H7 (cell line): ENCODE measurements around the gene NBEAL2. TPM values are rescaled to one million over a fixed set of nuclear protein-coding genes. Genes with fewer than 3 reads are reported as not detected.

Experiments
- DNase-seq: peaks from one replicate; pipeline ENCODE4 v3.0.0; 2012
- H3K27me3 ChIP-seq: 2 replicates; pipeline ENCODE4 v1.6.0; 2011; ENCODE audit warnings: mild to moderate bottlenecking, low read length; ENCODE audit not compliant: control insufficient read depth, insufficient read depth
- H3K36me3 ChIP-seq: replicated peaks from 2 replicates; pipeline ENCODE4 v1.5.1; 2011; ENCODE audit warnings: low read length; ENCODE audit not compliant: control insufficient read depth, insufficient read depth
- H3K4me3 ChIP-seq: 2 replicates; pipeline ENCODE4 v1.5.1; 2011; ENCODE audit warnings: low read depth, mild to moderate bottlenecking, control low read depth, low read length, moderate library complexity; ENCODE audit not compliant: insufficient read depth
- total RNA-seq: library from RNA; depleted of rRNA; stranded (reverse); fragments of >200 nt; shearing (Covaris generic); gene quantifications from 2 replicates; pipeline ENCODE4 v1.2.3, GENCODE V29; 2014

NBEAL2 gene
- total RNA-seq, 1 experiment from 2014 or later: 51.6 TPM

DNA sequence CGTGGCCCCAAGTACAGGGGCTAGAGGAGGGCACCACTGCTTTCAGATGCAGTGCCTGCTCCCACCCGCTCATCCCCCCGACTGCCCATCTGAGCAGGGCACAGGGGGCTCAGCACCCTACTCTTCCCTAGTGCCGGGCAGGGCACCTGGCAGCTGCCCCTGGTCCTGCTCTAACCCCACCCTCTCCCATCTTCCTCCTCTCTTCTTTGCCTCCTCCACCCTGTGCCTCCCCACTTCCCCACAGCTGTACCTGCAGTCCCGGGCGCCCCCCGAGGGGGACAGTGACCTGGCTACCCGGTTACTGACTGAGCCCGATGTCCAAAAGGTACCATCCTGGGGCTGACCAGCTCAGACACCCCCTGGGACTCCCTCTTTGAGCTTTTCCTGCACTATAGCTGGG lies 12.8 kb downstream of the NBEAL2 start:
- Histone ChIP-seq H3K27me3 (no peaks in the 10 kb centered on the region), H3K36me3 (peaks cover 2% of the 10 kb centered on the region; the same call in 1 of the 2 replicates), H3K4me3 (no peak overlapping the region)
- no peak for DNase-seq

DNA sequence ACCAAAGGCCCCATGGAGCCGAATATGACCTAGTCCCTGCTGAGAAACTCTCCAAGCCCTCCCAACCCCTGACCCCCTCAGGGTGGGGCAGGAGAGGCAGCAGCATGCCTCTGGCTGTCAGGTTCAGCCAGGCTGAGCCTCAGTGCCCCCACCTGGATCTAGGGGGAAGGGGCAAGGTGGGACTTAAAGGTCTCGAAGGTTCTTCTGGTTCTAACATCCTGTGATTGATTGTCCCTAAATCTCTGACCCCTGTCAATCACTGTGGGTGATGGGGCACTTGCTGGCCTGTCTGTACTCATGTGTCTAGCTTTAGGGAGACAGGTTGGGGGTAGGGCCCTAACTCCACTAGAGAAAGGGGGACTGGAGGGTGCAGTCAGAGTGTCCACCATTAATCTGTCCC lies 13.8 kb downstream of the NBEAL2 start:
- Histone ChIP-seq H3K36me3 (peaks cover 2% of the 10 kb centered on the region; the same call in 1 of the 2 replicates), H3K4me3 (no peak overlapping the region), H3K27me3 (no peaks in the 10 kb centered on the region)
- DNase-seq: no peak

DNA sequence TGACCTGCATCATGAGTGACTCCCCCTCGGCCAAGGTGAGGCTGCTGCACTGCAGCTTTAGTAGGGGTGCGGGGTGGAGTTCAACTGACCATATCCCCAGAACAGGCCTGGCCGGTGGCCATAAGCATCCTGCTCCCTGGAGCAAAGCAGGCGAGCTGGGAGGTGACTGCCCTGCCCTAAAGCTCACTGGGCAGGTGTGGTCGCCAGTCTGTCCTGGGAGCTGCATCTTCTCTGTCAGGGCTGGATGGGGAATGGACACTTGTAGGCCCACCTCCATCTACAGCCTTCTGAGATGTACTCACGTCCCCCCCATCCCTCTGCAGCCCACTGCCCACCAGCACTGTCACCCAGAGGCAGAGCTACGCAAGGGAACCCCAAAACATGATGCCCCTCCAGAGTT lies 14.5 kb downstream of the NBEAL2 start:
- H3K4me3 ChIP-seq: no peak overlapping the region
- no peak for DNase-seq
- H3K27me3 ChIP-seq: no peaks in the 10 kb centered on the region
- peaks cover 2% of the 10 kb centered on the region; the same call in 1 of the 2 replicates for H3K36me3 ChIP-seq

DNA sequence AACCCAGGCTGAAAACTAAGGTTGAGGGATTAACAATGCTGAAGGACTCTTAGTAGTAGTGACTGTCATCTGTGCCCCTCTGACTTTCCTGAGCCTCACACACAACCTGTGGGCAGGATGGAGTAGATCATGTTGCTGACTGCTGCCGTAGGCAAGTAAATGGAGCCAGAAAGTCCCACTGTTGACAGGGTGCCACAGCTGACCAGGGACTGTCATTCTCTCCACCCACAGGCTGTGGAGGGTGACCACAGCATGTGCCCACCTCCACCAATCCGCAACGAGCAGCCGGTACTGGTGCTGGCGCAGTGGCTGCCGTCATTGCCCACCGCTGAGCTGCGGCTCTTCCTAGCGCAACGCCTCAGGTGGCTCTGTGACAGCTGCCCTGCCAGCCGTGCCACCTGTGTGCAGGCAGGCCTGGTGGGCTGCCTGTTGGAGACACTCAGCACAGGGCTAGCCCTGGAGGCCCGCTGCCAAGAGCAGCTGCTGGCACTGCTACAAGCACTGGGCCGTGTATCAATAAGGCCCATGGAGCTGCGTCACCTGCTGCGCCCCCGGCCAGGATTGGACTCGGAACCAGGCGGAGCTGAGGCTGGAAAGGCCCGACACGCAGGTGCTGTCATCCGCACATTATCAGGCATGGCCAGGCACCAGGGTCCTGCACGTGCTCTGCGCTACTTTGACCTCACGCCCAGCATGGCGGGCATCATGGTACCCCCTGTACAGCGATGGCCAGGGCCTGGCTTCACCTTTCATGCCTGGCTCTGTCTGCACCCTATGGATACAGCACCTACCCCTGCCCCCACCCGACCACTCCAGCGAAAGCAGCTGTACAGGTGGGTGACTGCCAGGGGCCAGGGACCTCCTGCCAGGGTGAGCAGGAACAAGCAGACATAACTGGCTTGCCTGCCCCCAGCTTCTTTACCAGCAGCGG lies 15.6 kb downstream of the NBEAL2 start:
- no peaks in the 10 kb centered on the region for H3K27me3 ChIP-seq
- H3K36me3 ChIP-seq: peaks cover 6% of the 10 kb centered on the region
- DNase-seq: peak; percentile 38
- H3K4me3 ChIP-seq: no peak overlapping the region

DNA sequence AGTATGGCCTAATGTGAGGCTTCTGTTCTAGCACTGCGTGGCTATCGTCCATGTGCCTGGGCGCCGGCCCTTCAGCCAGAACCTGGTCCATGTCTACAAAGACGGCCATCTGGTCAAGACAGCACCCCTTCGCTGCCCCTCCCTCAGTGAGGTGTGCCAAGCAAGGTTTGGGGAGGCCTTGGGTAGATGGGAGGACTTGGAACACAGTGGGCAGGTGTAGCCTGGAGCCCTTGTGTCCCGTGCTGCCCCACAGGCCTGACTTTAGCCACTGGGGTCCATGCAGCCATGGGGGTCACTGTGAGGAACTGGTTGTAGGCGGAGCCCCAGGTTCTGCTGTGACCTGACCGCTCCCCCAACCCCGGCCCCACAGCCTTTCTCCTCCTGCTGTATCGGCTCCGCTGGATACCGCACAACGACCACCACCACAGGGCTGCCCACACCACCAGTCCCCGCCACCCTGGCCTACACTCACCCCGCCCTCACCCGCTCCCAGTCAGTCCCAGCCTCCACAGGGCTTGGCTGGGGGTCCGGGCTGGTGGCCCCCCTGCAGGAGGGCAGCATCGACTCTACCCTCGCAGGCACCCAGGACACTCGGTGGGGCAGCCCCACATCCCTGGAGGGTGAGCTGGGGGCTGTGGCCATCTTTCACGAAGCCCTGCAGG lies 16.6 kb downstream of the NBEAL2 start:
- H3K4me3 ChIP-seq: no peak overlapping the region
- peaks cover 13% of the 10 kb centered on the region for H3K36me3 ChIP-seq
- DNase-seq: peak; percentile 47
- H3K27me3 ChIP-seq: no peaks in the 10 kb centered on the region

DNA sequence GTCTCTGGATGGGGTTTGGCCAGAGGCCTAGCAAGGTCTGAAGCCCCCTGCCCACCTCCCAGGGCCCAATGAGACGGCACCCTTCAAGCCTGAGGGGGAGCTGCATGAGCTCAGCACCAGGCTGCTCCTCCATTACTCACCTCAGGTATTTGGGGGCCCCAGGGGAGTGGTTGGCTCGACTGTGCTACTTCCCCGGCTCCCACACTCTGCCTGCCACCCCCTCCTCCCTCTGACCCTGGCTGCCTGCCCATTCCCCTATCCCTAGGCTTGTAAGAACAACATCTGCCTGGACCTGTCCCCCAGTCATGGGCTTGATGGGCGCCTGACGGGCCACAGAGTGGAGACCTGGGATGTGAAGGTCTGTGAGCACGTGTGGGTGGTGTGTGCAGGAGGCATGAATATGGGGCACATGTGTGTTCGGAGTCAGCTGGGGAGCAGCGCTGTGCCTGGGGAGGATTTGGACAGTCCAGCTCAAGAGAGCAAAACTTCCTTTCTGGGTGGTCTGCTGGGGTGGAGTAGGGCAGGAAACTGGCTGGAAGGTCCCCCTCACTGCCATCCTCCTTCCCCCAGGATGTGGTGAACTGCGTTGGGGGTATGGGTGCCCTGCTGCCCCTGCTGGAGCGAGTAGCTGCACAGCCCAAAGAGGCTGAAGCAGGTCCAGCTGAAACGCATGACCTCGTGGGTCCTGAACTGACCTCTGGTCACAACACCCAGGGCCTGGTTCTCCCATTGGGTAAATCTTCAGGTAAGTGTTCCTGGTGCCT lies 17.4 kb downstream of the NBEAL2 start:
- peaks cover 20% of the 10 kb centered on the region for H3K36me3 ChIP-seq
- no peak for DNase-seq
- no peaks in the 10 kb centered on the region for H3K27me3 ChIP-seq
- H3K4me3 ChIP-seq: no peak overlapping the region

DNA sequence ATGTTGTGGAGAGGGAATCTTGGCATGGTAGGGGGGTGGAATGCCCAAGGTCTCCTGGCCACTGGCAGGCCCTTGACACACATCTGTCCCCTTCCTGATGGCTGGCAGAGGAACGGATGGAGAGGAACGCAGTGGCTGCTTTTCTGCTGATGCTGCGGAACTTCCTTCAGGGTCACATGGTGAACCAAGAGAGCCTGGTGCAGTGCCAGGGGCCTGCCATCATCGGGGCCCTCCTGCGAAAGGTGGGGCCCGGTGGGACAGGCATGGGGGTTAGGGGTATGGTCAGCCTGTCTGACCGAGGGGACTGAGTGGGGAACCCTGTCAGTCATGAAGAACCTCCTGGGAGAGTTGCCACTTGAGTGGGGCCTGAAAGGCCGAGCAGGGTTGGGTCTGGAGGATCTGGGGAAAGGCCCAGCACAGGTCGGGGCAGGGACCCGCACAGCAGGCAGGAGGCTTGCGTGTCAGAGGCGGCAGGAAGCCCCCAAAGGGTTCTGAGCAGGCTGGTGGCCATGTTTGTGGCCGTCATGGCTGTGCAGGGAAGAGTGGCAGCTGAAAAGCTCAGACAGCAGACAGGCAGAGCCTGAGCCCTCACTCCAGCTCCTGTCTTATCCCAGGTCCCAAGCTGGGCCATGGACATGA lies 18.1 kb downstream of the NBEAL2 start:
- peak; percentile 49 for DNase-seq
- no peak overlapping the region for H3K4me3 ChIP-seq
- no peaks in the 10 kb centered on the region for H3K27me3 ChIP-seq
- peaks cover 20% of the 10 kb centered on the region for H3K36me3 ChIP-seq

DNA sequence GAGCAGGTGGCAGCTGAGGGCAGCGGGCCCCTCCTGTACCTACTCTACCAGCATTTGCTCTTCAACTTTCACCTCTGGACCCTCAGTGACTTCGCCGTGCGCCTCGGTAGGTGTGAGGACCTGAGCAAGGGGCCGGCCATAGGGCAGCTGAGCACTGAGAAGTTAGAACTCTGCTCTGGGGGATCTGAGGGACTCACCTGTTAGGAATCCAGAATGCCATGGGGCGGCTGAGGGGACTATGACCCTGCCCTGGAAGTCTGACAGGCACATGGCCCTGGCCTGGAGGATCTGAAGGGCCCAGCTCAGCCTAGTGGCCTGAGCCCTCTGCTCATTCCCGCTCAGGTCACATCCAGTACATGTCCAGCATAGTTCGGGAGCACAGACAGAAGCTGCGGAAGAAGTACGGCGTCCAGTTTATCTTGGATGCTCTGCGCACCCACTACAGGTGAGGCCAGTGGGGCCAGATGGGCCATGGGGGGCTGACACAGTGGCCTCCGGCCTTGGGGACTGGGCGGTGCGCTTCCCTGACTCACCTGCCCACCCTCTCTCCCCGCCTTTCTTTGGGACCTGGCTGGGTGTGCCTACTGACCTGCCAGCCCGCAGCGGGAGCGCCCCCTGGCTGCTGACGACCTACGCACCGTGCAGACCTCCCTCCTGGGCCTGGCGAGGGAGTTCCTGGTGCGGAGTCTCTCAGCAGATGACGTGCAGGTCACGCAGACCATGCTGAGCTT lies 18.8 kb downstream of the NBEAL2 start:
- peak; percentile 98 for DNase-seq
- H3K36me3 ChIP-seq: peaks cover 26% of the 10 kb centered on the region
- H3K4me3 ChIP-seq: no peak overlapping the region
- H3K27me3 ChIP-seq: no peaks in the 10 kb centered on the region

DNA sequence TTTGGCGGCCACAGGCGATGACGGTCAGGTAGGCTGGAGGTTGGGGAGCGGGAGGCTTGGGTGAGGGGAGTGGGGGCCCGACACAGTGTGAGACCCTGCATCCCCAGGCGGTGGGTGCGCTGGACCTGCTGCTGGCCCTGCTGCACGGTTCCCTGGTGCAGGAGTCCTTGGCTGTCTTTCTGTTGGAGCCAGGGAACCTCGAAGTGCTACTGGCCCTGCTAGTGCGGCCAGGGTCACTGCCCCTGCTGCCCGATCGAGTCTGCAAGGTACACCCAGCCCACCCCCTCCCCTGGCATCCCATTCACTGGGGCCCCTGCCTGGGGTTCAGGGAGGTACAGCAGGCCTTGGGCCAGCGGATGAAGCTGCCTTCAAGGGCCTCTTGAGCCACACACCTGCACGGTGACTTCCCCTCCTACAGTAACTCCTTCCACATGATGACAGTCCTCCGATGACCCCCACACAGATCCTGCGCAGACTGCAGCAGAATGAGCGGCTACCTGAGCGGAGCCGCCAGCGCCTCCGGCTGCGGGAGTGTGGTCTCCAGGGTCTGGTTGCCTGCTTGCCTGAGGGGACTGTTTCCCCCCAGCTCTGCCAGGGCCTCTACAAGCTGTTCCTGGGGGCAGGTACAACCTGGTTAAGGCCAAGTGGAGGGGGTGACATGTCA lies 19.5 kb downstream of the NBEAL2 start:
- H3K36me3 ChIP-seq: peaks cover 28% of the 10 kb centered on the region
- DNase-seq: no peak
- H3K27me3 ChIP-seq: no peaks in the 10 kb centered on the region
- no peak overlapping the region for H3K4me3 ChIP-seq

DNA sequence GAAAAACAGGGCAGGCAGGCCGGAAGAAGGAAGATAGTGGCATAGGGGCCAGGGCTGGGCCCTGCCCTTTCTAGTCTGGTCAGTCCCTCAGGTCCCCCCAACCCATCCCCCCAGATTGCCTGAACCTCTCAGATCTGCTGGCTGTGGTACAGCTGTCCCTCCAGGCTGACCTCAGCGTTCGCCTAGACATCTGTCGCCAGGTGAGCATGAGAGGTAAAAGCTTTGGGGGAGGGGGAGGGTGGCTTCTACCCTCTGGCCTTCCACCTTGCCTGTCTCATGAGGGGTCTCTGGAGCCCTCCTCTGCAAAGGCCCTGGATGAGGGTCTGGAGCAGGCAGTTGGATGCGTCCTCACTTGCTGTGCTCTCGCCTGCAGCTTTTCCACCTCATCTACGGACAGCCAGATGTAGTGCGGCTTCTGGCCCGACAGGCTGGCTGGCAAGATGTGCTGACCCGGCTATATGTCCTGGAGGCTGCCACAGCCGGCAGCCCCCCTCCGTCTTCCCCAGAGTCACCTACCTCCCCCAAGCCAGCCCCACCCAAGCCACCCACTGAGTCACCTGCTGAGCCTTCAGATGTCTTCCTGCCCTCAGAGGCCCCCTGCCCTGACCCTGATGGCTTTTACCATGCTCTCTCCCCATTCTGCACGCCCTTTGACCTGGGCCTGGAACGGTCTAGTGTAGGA lies 20.2 kb downstream of the NBEAL2 start:
- DNase-seq: peak; percentile 42
- H3K27me3 ChIP-seq: no peaks in the 10 kb centered on the region
- H3K4me3 ChIP-seq: no peak overlapping the region
- peaks cover 28% of the 10 kb centered on the region for H3K36me3 ChIP-seq

DNA sequence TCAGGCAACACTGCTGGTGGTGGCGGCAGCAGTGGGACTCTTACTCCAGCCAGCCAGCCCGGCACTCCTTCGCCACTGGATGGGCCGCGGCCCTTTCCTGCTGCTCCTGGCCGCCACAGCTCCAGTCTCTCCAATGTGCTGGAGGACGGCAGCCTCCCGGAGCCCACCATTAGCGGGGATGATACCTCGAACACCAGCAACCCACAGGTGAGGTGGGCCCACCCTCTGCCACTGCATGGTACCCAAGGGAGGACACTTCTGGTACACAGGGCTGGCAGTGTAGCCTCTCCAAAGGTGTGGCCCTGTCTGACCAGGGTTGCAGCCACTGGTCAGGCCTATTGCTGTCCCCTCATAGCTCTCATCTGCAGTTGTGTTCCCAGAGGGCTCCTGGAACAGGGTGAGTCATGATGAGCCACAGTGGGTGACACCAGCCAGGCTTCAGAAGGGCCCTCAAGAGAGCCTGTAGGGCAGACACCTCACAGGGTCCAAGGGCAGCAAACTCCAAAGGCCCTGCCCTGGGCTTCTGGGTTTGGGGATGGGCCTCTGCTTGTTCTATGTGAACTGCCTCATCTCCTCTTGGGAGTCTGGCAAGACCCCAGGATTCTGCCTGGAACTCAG lies 20.8 kb downstream of the NBEAL2 start:
- peaks cover 28% of the 10 kb centered on the region for H3K36me3 ChIP-seq
- no peaks in the 10 kb centered on the region for H3K27me3 ChIP-seq

DNA sequence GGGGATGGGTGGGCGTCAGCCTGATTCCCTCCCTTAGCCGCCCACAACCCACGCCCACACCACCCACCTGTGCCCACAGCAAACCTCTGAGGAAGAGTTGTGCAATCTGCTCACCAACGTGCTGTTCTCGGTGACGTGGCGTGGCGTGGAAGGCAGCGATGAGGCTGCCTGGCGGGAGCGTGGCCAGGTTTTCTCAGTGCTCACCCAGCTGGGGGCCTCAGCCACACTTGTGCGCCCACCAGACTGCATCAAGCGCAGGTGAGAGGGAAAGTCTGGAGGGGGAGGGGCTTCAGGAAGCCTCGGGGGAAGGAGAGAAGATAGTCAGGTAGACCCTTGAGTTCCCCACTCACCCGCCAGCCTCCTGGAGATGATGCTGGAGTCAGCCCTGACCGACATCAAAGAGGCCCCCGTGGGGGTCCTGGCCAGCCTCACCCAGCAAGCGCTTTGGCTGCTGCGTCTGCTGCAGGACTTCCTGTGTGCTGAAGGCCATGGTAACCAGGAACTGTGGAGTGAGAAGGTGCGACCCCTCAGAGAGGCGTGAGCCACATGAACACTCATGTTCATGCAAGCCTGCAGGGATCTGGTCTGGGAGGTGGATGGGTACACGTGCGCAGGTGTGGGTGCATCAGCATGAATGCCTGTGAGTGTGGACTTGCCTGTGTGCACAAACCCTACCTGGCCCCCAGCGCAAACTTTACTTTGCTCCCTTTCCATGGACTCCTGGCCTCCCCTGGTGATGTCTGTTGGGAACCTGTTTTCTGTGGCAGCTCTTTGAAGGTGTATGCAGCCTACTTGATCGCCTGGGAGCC lies 21.7 kb downstream of the NBEAL2 start:
- Histone ChIP-seq H3K36me3 (peaks cover 31% of the 10 kb centered on the region), H3K27me3 (no peaks in the 10 kb centered on the region), H3K4me3 (no peak overlapping the region)
- peak; percentile 51 for DNase-seq

More for the DNA sequence above, 20.8 kb downstream of the NBEAL2 start:
- no peak overlapping the region for H3K4me3 ChIP-seq
- peak; percentile 50 for DNase-seq
